Raji (cell line): Measurements from ENCODE around the gene LPCAT3.
A peak's percentile ranks its signal among the peaks of the same experiment; 100 is the strongest.

Source experiments
- POLR2A ChIP-seq: IDR thresholded peaks from 2 replicates; pipeline ENCODE4 v1.6.1; 2011; ENCODE audit warnings: low read depth, low read length, control low read depth; ENCODE audit not compliant: insufficient read depth

LPCAT3 gene

DNA sequence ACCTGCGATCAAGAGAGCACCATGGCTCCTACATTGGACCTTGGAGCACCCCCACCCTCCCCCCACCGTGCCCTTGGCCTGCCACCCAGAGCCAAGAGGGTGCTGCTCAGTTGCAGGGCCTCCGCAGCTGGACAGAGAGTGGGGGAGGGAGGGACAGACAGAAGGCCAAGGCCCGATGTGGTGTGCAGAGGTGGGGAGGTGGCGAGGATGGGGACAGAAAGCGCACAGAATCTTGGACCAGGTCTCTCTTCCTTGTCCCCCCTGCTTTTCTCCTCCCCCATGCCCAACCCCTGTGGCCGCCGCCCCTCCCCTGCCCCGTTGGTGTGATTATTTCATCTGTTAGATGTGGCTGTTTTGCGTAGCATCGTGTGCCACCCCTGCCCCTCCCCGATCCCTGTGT is 76.5 kb downstream of the LPCAT3 start:
- no peak for TF ChIP-seq POLR2A

DNA sequence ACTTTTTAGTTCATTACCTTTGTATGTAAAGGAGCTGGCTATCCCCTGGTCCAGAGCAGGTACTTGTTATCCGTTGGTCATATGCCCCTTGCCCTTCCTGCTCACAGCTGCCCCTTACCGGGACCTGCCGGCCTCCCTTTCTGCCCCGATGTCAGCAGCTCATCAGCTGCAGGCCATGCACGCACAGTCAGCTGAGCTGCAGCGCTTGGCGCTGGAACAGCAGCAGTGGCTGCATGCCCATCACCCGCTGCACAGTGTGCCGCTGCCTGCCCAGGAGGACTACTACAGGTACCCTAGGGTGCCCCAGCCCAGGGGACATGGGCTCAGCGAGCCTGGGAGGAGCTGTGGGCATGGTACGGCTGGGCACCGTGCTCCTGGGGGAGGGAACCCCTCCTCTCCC is 77.0 kb downstream of the LPCAT3 start:
- no peak for TF ChIP-seq POLR2A

DNA sequence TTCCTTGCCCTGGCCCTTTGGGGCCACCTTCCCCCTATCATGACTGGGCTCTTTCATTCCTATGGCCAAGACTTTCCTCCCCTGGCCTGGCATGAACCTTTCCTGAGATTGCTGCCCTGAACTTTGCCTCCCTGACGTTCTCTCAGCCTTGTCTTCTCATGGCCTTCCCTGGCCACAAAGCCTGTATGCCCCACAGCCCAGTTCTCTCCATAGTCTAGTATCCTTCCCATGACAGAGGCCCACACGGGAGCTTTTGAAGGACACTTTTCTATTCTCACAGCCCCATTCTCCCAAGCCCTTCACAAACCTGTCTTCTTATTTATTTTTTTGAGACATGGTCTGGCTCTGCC is 79.1 kb downstream of the LPCAT3 start:
- TF ChIP-seq POLR2A: no peak

DNA sequence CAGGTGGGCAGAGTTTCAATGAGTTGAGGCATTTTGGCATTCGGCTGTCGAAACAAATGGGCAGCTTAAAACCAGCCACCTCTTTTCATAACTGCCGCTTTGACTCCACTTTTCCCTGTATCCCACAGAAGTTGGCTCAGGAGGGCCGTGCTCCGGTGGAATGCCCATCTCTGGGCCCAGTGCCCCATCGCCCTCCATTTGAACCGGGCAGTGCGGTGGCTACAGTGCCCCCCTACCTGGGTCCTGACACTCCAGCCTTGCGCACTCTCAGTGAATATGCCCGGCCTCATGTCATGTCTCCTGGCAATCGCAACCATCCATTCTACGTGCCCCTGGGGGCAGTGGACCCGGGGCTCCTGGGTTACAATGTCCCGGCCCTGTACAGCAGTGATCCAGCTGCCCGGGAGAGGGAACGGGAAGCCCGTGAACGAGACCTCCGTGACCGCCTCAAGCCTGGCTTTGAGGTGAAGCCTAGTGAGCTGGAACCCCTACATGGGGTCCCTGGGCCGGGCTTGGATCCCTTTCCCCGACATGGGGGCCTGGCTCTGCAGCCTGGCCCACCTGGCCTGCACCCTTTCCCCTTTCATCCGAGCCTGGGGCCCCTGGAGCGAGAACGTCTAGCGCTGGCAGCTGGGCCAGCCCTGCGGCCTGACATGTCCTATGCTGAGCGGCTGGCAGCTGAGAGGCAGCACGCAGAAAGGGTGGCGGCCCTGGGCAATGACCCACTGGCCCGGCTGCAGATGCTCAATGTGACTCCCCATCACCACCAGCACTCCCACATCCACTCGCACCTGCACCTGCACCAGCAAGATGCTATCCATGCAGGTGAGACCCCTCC is 79.7 kb downstream of the LPCAT3 start:
- no peak for TF ChIP-seq POLR2A

DNA sequence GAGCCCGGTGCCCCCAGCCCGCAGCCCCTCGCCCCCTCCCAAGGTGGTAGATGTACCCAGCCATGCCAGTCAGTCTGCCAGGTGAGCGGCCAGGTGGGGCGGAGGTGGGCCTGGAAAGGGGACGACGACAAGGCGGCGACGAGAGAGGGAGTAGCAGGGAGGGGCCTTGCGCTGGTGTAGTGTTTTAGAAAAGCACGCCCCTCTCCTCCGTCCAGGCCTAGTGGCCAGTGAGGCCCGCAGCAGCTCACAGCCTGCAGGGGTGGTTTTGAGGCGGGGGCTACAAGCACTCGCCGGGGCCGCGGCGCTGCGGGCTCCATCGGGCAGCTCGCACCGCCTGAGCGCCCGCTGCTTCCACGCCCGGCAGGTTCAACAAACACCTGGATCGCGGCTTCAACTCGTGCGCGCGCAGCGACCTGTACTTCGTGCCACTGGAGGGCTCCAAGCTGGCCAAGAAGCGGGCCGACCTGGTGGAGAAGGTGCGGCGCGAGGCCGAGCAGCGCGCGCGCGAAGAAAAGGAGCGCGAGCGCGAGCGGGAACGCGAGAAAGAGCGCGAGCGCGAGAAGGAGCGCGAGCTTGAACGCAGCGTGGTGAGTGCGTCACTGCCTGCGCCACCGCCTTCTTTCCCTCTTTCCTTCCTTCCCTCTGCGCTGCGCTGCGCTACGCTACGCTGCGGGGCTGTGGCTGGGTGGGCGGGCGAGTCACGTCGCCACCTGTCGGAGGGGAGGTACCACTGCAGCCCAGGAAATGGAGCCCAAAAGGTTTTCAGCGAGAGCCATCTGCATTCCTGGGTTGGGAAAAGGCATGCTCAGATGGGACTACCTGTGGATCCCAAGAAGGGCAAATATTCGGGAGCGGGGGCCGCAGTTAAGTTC is 80.6 kb downstream of the LPCAT3 start:
- TF ChIP-seq POLR2A: peak; percentile 94

DNA sequence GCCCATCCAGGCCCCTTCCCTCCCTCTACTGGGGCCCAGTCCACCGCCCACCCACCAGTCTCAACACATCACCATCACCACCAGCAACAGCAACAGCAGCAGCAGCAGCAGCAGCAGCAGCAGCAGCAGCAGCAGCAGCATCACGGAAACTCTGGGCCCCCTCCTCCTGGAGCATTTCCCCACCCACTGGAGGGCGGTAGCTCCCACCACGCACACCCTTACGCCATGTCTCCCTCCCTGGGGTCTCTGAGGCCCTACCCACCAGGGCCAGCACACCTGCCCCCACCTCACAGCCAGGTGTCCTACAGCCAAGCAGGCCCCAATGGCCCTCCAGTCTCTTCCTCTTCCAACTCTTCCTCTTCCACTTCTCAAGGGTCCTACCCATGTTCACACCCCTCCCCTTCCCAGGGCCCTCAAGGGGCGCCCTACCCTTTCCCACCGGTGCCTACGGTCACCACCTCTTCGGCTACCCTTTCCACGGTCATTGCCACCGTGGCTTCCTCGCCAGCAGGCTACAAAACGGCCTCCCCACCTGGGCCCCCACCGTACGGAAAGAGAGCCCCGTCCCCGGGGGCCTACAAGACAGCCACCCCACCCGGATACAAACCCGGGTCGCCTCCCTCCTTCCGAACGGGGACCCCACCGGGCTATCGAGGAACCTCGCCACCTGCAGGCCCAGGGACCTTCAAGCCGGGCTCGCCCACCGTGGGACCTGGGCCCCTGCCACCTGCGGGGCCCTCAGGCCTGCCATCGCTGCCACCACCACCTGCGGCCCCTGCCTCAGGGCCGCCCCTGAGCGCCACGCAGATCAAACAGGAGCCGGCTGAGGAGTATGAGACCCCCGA is 81.4 kb downstream of the LPCAT3 start:
- TF ChIP-seq POLR2A: peak; percentile 56

DNA sequence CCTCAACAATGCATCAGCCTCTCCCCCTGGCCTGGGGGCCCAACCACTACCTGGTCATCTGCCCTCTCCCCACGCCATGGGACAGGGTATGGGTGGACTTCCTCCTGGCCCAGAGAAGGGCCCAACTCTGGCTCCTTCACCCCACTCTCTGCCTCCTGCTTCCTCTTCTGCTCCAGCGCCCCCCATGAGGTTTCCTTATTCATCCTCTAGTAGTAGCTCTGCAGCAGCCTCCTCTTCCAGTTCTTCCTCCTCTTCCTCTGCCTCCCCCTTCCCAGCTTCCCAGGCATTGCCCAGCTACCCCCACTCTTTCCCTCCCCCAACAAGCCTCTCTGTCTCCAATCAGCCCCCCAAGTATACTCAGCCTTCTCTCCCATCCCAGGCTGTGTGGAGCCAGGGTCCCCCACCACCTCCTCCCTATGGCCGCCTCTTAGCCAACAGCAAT is 82.1 kb downstream of the LPCAT3 start:
- TF ChIP-seq POLR2A: no peak

DNA sequence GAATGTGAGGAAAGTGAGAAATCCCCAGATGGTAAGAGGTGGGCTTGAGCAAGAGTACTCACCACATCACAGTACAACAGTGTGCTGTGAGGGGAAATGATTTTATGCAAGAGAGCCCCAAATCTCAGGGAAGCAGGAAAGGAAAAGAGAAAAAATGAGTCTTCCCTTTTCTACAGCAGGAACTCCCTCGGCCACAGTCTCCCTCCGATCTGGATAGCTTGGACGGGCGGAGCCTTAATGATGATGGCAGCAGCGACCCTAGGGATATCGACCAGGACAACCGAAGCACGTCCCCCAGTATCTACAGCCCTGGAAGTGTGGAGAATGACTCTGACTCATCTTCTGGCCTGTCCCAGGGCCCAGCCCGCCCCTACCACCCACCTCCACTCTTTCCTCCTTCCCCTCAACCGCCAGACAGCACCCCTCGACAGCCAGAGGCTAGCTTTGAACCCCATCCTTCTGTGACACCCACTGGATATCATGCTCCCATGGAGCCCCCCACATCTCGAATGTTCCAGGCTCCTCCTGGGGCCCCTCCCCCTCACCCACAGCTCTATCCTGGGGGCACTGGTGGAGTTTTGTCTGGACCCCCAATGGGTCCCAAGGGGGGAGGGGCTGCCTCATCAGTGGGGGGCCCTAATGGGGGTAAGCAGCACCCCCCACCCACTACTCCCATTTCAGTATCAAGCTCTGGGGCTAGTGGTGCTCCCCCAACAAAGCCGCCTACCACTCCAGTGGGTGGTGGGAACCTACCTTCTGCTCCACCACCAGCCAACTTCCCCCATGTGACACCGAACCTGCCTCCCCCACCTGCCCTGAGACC is 82.7 kb downstream of the LPCAT3 start:
- no peak for TF ChIP-seq POLR2A

DNA sequence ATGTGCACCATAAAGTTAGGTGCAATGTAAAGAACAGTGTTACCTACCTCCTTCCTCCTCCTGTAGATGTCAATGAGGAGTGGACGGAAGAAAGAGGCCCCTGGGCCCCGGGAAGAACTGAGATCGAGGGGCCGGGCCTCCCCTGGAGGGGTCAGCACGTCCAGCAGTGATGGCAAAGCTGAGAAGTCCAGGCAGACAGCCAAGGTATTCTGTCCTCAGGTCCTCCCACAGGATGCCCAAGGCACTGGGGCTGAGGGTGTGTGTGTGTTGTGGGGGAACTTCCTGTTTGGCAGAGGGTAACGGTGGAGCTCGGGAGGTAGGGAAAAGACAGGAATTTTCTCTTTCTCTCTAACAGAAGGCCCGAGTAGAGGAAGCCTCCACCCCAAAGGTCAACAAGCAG is 84.2 kb downstream of the LPCAT3 start:
- peak; percentile 28; the same call in 1 of the 2 replicates for TF ChIP-seq POLR2A

DNA sequence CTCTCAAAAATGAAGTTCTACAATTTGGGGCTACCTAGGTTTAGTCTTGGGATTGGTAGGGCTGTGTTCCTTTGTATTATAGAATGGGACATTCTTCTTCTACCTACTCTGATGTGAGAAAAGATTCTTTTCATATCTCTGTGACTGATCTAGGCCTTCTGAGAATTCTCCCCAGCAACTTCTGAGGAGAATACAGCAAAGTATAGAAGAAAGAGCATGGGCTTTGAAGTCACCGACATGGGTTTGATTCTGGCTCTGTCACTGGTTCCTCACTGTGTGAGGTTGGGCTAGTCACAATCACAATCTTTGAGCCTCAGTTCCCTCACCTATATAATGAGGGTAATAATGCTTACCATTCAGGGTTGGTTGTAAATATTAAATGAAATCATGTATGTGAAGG is 85.5 kb downstream of the LPCAT3 start:
- TF ChIP-seq POLR2A: no peak

DNA sequence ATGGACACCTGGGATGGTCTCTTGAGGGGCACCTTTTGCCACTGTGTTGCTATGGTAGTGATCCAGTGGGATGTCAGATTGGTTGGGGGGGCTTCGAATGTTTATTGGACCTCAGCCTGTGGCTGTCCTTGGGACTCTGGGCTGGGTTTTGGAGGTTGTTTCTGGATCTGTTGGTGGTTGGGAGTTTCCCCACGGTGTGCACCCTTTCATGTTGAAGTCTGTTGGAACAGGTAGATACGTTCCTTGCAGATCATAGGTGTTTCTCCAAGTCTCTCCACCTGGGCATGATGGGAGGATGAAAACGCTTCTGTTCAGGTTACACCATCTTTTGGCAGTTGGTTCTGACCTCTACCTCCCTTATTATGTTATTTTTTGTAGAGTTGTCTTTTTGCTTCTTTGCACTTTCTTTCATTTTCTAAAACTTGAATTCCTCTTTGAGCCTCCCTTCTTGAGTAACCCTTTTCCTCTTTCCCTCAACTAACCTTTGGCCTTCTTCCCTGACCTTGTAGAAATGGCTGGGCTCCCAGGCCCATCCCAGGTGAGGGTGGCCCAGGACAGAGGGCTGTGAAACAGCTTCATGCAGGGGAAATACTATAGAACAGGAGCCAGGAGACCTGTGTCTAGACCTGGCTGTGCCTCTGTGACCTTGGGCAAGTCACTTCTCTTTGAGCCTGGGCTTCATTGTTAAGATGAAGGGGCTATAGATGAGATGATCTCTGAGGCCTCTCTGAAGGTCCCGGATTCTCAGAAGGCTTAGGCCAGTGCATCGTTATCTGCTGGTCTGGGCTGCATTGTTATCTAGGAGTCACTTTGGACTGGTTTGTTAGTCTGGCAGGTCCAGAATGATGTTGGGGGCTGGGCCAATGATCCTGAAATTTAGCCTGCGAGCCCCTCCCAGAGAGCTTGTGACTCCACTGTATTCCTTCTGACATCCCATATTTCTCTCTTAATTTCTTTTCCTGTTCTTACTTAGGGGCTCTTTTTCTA is 88.5 kb downstream of the LPCAT3 start:
- TF ChIP-seq POLR2A: no peak

DNA sequence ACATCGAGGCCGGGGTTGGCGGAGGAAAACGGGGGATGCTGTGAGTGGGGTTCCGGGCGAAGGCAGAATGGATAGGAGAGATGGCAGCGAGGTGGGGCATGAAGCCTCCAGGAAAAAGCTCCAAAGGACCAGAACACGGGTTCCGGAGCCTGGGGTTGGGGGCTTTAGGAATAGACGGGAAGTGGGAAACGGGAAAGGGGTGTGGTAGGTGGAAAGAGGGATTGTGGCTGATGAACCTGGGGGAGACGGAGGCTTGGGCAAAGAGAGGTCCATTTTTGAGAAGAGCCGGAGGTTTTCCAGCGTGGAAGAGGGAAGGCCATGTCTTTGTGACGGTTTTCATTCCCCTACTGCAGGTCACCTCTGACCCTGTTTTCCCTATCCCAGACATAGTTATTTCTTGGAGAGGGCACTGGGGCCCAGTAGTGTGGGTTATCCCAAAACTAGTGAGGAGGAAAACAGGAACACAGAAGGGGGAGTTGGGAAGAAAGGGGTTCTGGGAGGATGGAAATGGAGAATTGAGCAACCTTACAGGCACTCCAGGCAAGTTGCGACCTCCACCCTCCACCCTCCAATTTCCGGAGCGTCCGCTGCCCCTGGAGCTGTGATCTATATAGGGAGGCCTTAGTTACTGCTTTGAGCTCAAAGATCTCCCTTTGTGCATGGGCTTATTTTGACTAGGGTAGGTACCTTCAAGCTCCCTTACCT is 89.4 kb downstream of the LPCAT3 start:
- TF ChIP-seq POLR2A: no peak
